Measurements from ENCODE around the gene LYPD1.

The LYPD1 gene

DNA sequence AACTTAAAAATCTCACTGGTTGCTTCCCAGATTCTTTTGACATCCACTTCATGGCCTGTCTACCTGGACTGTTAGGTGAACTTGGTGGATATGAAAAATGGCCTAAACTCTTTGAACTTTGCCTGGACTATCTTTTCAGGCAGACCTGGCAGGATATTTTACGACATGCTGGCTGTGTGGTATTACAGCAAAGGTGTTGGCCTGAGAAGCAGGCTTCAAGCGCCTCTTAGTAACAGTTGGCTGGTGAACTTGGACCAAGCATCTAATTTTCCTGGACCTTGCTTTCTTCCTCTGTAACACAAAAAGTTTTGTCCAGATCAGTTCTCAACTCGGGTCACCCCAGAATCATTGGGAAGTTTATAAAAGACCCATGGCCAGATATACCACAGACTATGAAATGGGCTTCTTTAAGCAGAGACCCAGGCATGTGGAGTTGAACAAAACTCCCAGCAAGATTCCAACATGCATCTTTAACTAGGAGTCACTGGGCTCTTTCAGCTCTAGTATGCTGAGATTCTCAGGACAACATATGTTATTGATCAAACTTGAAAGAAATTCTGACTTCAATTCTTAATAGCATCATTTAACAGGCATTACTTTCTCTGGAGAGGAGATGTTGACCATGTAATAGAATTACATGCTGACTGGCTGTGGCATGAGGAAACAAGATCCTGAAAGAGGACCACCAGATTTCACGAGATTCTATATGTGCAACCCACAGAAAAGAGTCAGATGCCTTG lies 4.4 kb downstream of the LYPD1 start:
- H3K4me1 ChIP-seq (ENCODE audit: control insufficient read depth, low read depth, low read length) = peaks cover 11% of the 10 kb centered on the region
- no CpG with 5 or more reads among the region's 4 CpGs for WGBS (ENCODE audit: extremely low coverage, insufficient coverage, low lambda C conversion rate)
- no peak overlapping the region for H4K8ac ChIP-seq (ENCODE audit: low read depth, low read length)
- no peak for DNase-seq
- no peak overlapping the region for H3K27ac ChIP-seq (ENCODE audit: low read depth, low read length)
- H3K27me3 ChIP-seq (ENCODE audit: insufficient read depth, low read length, poor library complexity) = no peaks in the 10 kb centered on the region
- no peaks in the 10 kb centered on the region for H3K79me2 ChIP-seq (ENCODE audit: control insufficient read depth, insufficient read depth, low read length)
- no peak overlapping the region for H2BK15ac ChIP-seq (replicated peaks; ENCODE audit: low read depth)
- no peak overlapping the region for H4K5ac ChIP-seq (ENCODE audit: low read length)
- H3K9ac ChIP-seq (ENCODE audit: low read length) = no peak overlapping the region
- no peak overlapping the region for H3K23ac ChIP-seq (ENCODE audit: low read length)
- H3K4me3 ChIP-seq (ENCODE audit: low read length) = no peak overlapping the region
- H2BK120ac ChIP-seq (ENCODE audit: low read depth, low read length) = no peak overlapping the region
- no peak overlapping the region for H2BK5ac ChIP-seq (ENCODE audit: low read length)
- no peaks in the 10 kb centered on the region for H3K36me3 ChIP-seq (ENCODE audit: control insufficient read depth, insufficient read depth, low read length)
- H3K18ac ChIP-seq (ENCODE audit: low read length) = no peak overlapping the region
- H3K79me1 ChIP-seq (ENCODE audit: low read length) = no peaks in the 10 kb centered on the region
- H2AK5ac ChIP-seq (ENCODE audit: low read length) = no peak overlapping the region
- H3K4ac ChIP-seq (ENCODE audit: low read depth, low read length) = no peak overlapping the region
- no peak overlapping the region for H3K56ac ChIP-seq (ENCODE audit: low read length)
- no peak overlapping the region for H3K4me2 ChIP-seq (ENCODE audit: low read length)

DNA sequence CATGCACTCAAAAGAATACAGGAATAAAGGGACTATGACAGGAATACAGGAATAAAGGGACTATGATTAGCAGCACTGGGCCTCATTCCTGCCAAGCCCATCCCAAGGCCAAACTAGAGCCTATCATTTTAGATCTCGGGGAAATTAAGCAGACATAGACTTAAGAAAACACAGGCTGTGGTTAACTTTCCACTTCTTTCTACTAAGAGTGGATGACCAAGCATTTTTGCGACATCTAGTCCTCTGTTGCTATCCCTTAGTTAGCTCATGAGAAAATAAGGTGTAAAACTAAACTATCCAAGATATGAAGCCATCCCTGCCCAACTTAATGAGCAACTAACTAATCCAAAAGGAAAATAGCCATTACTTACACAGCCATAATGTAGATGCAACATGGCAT lies 5.9 kb downstream of the LYPD1 start:
- H3K56ac ChIP-seq (ENCODE audit: low read length) = no peak overlapping the region
- no peaks in the 10 kb centered on the region for H3K36me3 ChIP-seq (ENCODE audit: control insufficient read depth, insufficient read depth, low read length)
- no peak overlapping the region for H4K8ac ChIP-seq (ENCODE audit: low read depth, low read length)
- H2BK15ac ChIP-seq (replicated peaks; ENCODE audit: low read depth) = no peak overlapping the region
- no peak overlapping the region for H3K27ac ChIP-seq (ENCODE audit: low read depth, low read length)
- no peak overlapping the region for H2AK5ac ChIP-seq (ENCODE audit: low read length)
- no peak for DNase-seq
- H3K4ac ChIP-seq (ENCODE audit: low read depth, low read length) = no peak overlapping the region
- no peaks in the 10 kb centered on the region for H3K27me3 ChIP-seq (ENCODE audit: insufficient read depth, low read length, poor library complexity)
- no CpG with 5 or more reads among the region's 2 CpGs for WGBS (ENCODE audit: extremely low coverage, insufficient coverage, low lambda C conversion rate)
- no peak overlapping the region for H2BK120ac ChIP-seq (ENCODE audit: low read depth, low read length)
- H3K4me3 ChIP-seq (ENCODE audit: low read length) = no peak overlapping the region
- no peak overlapping the region for H2BK5ac ChIP-seq (ENCODE audit: low read length)
- H4K5ac ChIP-seq (ENCODE audit: low read length) = no peak overlapping the region
- H3K4me2 ChIP-seq (ENCODE audit: low read length) = no peak overlapping the region
- no peak overlapping the region for H3K18ac ChIP-seq (ENCODE audit: low read length)
- no peak overlapping the region for H3K23ac ChIP-seq (ENCODE audit: low read length)
- H3K79me2 ChIP-seq (ENCODE audit: control insufficient read depth, insufficient read depth, low read length) = no peaks in the 10 kb centered on the region
- H3K4me1 ChIP-seq (ENCODE audit: control insufficient read depth, low read depth, low read length) = peaks cover 11% of the 10 kb centered on the region
- H3K9ac ChIP-seq (ENCODE audit: low read length) = no peak overlapping the region
- H3K79me1 ChIP-seq (ENCODE audit: low read length) = no peaks in the 10 kb centered on the region

- Histone ChIP-seq H3K56ac (ENCODE audit: low read length) (no peak overlapping the region), H3K4me1 (ENCODE audit: control insufficient read depth, low read depth, low read length) (peaks cover 4% of the 10 kb centered on the region), H3K4me2 (ENCODE audit: low read length) (no peak overlapping the region), H3K23ac (ENCODE audit: low read length) (no peak overlapping the region), H2AK5ac (ENCODE audit: low read length) (no peak overlapping the region), H3K36me3 (ENCODE audit: control insufficient read depth, insufficient read depth, low read length) (no peaks in the 10 kb centered on the region), H3K79me2 (ENCODE audit: control insufficient read depth, insufficient read depth, low read length) (no peaks in the 10 kb centered on the region), H3K9ac (ENCODE audit: low read length) (no peak overlapping the region), H3K79me1 (ENCODE audit: low read length) (no peaks in the 10 kb centered on the region), H4K8ac (ENCODE audit: low read depth, low read length) (no peak overlapping the region), H3K4ac (ENCODE audit: low read depth, low read length) (no peak overlapping the region), H3K4me3 (ENCODE audit: low read length) (no peak overlapping the region), H3K27me3 (ENCODE audit: insufficient read depth, low read length, poor library complexity) (no peaks in the 10 kb centered on the region), H3K18ac (ENCODE audit: low read length) (no peak overlapping the region), H2BK5ac (ENCODE audit: low read length) (no peak overlapping the region), H3K27ac (ENCODE audit: low read depth, low read length) (no peak overlapping the region), H2BK15ac (replicated peaks; ENCODE audit: low read depth) (no peak overlapping the region), H2BK120ac (ENCODE audit: low read depth, low read length) (no peak overlapping the region), H4K5ac (ENCODE audit: low read length) (no peak overlapping the region)
- no CpG with 5 or more reads among the region's 3 CpGs for WGBS (ENCODE audit: extremely low coverage, insufficient coverage, low lambda C conversion rate)
- no peak for DNase-seq
These were observed 7.3 kb downstream of the LYPD1 start for GRCh38 chr2:132662732-132663131.

DNA sequence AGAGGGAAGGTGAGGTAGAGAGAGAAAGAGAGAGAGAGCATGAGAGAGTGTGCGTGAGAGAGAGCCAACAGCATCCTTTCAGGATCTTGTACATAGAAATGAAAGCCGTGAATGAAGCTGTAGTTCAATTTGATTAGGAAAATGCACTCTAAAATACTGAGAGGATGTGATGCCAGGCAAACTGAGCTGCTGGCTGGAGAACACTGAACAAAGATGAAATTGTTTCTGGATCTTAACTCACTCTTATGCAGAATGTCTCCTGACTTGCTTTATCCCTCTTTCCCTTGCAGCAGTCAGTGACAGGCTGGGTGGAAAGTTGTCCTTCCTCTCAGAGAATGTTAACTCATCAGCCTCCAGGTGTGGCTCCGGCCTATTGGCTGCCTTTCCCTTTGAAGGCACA lies 10.7 kb downstream of the LYPD1 start:
- Histone ChIP-seq H3K18ac (ENCODE audit: low read length) (no peak overlapping the region), H3K4me3 (ENCODE audit: low read length) (no peak overlapping the region), H3K4me1 (ENCODE audit: control insufficient read depth, low read depth, low read length) (no peaks in the 10 kb centered on the region), H3K79me1 (ENCODE audit: low read length) (no peaks in the 10 kb centered on the region), H4K5ac (ENCODE audit: low read length) (no peak overlapping the region), H3K56ac (ENCODE audit: low read length) (no peak overlapping the region), H2BK5ac (ENCODE audit: low read length) (no peak overlapping the region), H3K36me3 (ENCODE audit: control insufficient read depth, insufficient read depth, low read length) (no peaks in the 10 kb centered on the region), H3K4me2 (ENCODE audit: low read length) (no peak overlapping the region), H3K27ac (ENCODE audit: low read depth, low read length) (no peak overlapping the region), H4K8ac (ENCODE audit: low read depth, low read length) (no peak overlapping the region), H2BK120ac (ENCODE audit: low read depth, low read length) (no peak overlapping the region), H3K9ac (ENCODE audit: low read length) (no peak overlapping the region), H2BK15ac (replicated peaks; ENCODE audit: low read depth) (no peak overlapping the region), H3K27me3 (ENCODE audit: insufficient read depth, low read length, poor library complexity) (no peaks in the 10 kb centered on the region), H3K23ac (ENCODE audit: low read length) (no peak overlapping the region), H3K4ac (ENCODE audit: low read depth, low read length) (no peak overlapping the region), H3K79me2 (ENCODE audit: control insufficient read depth, insufficient read depth, low read length) (no peaks in the 10 kb centered on the region), H2AK5ac (ENCODE audit: low read length) (no peak overlapping the region)
- DNase-seq = no peak
- WGBS (ENCODE audit: extremely low coverage, insufficient coverage, low lambda C conversion rate) = no CpG with 5 or more reads among the region's 3 CpGs

DNA sequence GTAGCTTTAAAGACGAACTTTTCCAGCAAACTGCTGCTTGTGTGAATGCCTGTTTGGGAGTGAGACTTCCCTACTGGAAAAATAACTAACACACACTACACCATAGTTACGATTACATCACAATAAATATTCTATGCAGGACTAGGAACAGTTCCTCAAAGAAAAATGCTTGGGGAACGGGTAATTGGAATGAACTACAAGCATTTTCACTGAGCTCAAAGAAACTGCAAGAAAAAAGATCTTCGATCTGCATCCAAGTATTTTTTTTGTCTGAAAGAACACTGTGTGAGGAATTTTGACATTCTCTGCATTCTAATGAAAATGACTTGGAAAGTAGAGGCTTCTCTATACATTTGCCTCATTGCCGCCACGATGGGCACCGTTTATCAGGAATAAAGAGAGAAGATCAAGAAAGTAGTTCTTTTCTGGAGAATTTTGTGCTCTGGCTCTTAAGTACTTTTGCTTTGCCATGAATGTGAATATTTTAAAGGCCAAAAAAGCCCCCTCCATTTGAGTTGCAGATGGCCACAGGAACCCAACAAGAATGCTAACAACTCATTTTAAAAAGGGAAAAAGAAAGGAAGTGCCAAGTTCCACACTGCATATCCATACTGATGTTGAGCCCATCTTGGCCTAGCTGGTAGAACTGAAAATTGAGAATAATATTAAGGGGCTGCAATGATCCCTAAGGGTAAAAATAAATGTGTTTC lies 13.6 kb downstream of the LYPD1 start:
- Histone ChIP-seq H3K56ac (ENCODE audit: low read length) (no peak overlapping the region), H3K4me2 (ENCODE audit: low read length) (no peak overlapping the region), H2BK120ac (ENCODE audit: low read depth, low read length) (no peak overlapping the region), H3K36me3 (ENCODE audit: control insufficient read depth, insufficient read depth, low read length) (no peaks in the 10 kb centered on the region), H2BK5ac (ENCODE audit: low read length) (no peak overlapping the region), H3K23ac (ENCODE audit: low read length) (no peak overlapping the region), H2BK15ac (replicated peaks; ENCODE audit: low read depth) (no peak overlapping the region), H3K27ac (ENCODE audit: low read depth, low read length) (no peak overlapping the region), H3K79me2 (ENCODE audit: control insufficient read depth, insufficient read depth, low read length) (no peaks in the 10 kb centered on the region), H4K8ac (ENCODE audit: low read depth, low read length) (peak overlapping the region; percentile 13), H3K18ac (ENCODE audit: low read length) (no peak overlapping the region), H3K9ac (ENCODE audit: low read length) (no peak overlapping the region), H3K27me3 (ENCODE audit: insufficient read depth, low read length, poor library complexity) (no peaks in the 10 kb centered on the region), H3K79me1 (ENCODE audit: low read length) (no peaks in the 10 kb centered on the region), H2AK5ac (ENCODE audit: low read length) (no peak overlapping the region), H3K4me1 (ENCODE audit: control insufficient read depth, low read depth, low read length) (no peaks in the 10 kb centered on the region), H3K4ac (ENCODE audit: low read depth, low read length) (no peak overlapping the region), H4K5ac (ENCODE audit: low read length) (no peak overlapping the region), H3K4me3 (ENCODE audit: low read length) (no peak overlapping the region)
- no peak for DNase-seq
- WGBS (ENCODE audit: extremely low coverage, insufficient coverage, low lambda C conversion rate) = no CpG with 5 or more reads among the region's 7 CpGs
